Right lobe of liver (tissue), 6 donors: ENCODE measurements around the gene NOXO1. TPM values are rescaled to one million over a fixed set of nuclear protein-coding genes. Genes with fewer than 3 reads are reported as not detected.
A peak's percentile ranks its signal among the peaks of the same experiment; 100 is the strongest.

Experiments used
- ATAC-seq, 4 donors: fragments of 200-7000 bp; cut with Tn5 transposase; one replicate each; pipeline ENCODE4 v1.9.1; 2020; ENCODE audit warnings: mild to moderate bottlenecking in 4 of 4, moderate library complexity in 4 of 4
- DNase-seq, 3 donors: peaks; one replicate each; pipeline ENCODE4 v3.0.0-alpha.2; 2020
- H3K27ac ChIP-seq, 3 donors: fragments of 200-600 bp; one replicate each; pipeline ENCODE4 v1.8.0; 2022
- H3K27me3 ChIP-seq, 2 donors: fragments of 200-600 bp; one replicate each; pipeline ENCODE4 v1.8.0; 2022
- H3K36me3 ChIP-seq, 4 donors: fragments of 200-600 bp; sonication (generic) in 1 of 4; one replicate each; pipeline versions ENCODE4 v1.5.1 to v1.8.0; 2017 to 2022; ENCODE audit warnings: control low read depth in 1 of 4
- H3K4me1 ChIP-seq, 4 donors: fragments of 200-600 bp; sonication (generic) in 1 of 4; one replicate each; pipeline versions ENCODE4 v1.5.1 to v1.8.0; 2017 to 2022; ENCODE audit warnings: control low read depth in 1 of 4
- H3K4me3 ChIP-seq, 3 donors: fragments of 200-600 bp; one replicate each; pipeline ENCODE4 v1.8.0; 2022
- H3K9me3 ChIP-seq, 4 donors: fragments of 200-600 bp; sonication (generic) in 1 of 4; one replicate each; pipeline versions ENCODE4 v1.5.1 to v1.8.0; 2017 to 2022; ENCODE audit warnings: control low read depth in 1 of 4
- POLR2A ChIP-seq: fragments of 450-650 bp; IDR thresholded peaks from one replicate; pipeline ENCODE4 v1.6.1; 2017; ENCODE audit warnings: antibody characterized with exemption, mild to moderate bottlenecking
- WGBS: methylation state at CpG from one replicate; pipeline ENCODE4 v1.1.6; 2018; ENCODE audit warnings: low coverage, low lambda C conversion rate; ENCODE audit not compliant: insufficient coverage; ENCODE audit errors: missing lambda C conversion rate; 5-methylcytosine and 5-hydroxymethylcytosine counted together
- intact Hi-C, 2 donors: fragments of 100-400 bp; cut with DNase I; formaldehyde crosslinking; loops; one replicate each; pipeline versions ENCODE4 v1.11.2 to v1.14.1; 2022
- total RNA-seq, 6 experiments: library from RNA; depleted of rRNA in 2 of 6; stranded (reverse); fragments of >200 nt in 2 of 6; fragmentation: NEBNext Ultra II Directional in 3 of 6; extraction: Animal tissue kit (Norgen Biotek cat#: 25700) in 3 of 6; gene quantifications; one replicate each; pipeline versions ENCODE4 v1.1.0 to v1.2.4, GENCODE V29; 2016 to 2023
- TF ChIP-seq, protein P1 (sequence below), 4 donors: fragments of 200-600 bp in 3 of 4; fragments of 450-650 bp in 1 of 4; IDR thresholded peaks; one replicate each; pipeline versions ENCODE4 v1.5.1 to v1.8.0; 2016 to 2022; ENCODE audit warnings: antibody characterized with exemption in 4 of 4, mild to moderate bottlenecking in 2 of 4
- donor health status: DM: no; HTN: yes; CAD: no.
- donor health status: DM: no; HTN: no; CAD: no.
- donor health status: DM: no; HTN: no; CAD: no.
- donor health status: DM: no; HTN: yes; CAD: no.
- donor health status: DM: no; HTN: yes; CAD: no.

The NOXO1 gene
- total RNA-seq, 6 experiments from 2014 or later: 0.51 to 1.3 (median 0.60) TPM; not detected in 2

DNA sequence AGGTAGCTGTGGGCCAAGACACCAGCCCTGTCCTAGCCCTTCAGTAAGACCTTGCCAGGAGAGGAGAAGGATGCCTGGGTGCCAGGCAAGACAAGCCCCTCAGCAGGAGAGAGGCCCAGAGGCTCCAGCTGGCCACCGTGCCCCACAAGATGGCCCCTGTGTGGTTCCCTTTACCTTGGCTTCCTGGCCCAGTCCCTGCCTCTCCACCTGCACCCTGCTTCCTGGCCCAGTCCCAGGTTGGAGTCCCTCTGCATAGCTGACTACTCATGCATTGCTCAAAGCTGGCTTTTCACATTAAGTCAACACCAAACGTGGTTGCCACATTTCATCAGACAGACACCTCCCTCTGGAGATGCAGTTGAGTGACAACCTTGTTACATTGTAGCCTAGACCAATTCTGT, 12.5 kb upstream of the NOXO1 start:
- peaks cover 0 to 7% of the 10 kb centered on the region in 2 donors for H3K27me3 ChIP-seq
- intact Hi-C loops: no loop called here
- H3K36me3 ChIP-seq: peaks cover 0 to 14% (median 3%) of the 10 kb centered on the region in 4 donors
- peak; percentile 80 to 82 (median 81) for DNase-seq
- ATAC-seq: peak; percentile 29 to 64 (median 55)
- no peak overlapping the region for H3K4me3 ChIP-seq
- H3K27ac ChIP-seq: no peak overlapping the region
- TF ChIP-seq, protein P1, sequence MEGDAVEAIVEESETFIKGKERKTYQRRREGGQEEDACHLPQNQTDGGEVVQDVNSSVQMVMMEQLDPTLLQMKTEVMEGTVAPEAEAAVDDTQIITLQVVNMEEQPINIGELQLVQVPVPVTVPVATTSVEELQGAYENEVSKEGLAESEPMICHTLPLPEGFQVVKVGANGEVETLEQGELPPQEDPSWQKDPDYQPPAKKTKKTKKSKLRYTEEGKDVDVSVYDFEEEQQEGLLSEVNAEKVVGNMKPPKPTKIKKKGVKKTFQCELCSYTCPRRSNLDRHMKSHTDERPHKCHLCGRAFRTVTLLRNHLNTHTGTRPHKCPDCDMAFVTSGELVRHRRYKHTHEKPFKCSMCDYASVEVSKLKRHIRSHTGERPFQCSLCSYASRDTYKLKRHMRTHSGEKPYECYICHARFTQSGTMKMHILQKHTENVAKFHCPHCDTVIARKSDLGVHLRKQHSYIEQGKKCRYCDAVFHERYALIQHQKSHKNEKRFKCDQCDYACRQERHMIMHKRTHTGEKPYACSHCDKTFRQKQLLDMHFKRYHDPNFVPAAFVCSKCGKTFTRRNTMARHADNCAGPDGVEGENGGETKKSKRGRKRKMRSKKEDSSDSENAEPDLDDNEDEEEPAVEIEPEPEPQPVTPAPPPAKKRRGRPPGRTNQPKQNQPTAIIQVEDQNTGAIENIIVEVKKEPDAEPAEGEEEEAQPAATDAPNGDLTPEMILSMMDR (IDR thresholded peaks at IDR 0.05): no peak
- TF ChIP-seq POLR2A: no peak
- H3K9me3 ChIP-seq: no peaks in the 10 kb centered on the region
- 8% methylated on average over 1 of the region's 2 CpGs for WGBS
- H3K4me1 ChIP-seq: peaks cover 0 to 18% (median 3%) of the 10 kb centered on the region in 4 donors

DNA sequence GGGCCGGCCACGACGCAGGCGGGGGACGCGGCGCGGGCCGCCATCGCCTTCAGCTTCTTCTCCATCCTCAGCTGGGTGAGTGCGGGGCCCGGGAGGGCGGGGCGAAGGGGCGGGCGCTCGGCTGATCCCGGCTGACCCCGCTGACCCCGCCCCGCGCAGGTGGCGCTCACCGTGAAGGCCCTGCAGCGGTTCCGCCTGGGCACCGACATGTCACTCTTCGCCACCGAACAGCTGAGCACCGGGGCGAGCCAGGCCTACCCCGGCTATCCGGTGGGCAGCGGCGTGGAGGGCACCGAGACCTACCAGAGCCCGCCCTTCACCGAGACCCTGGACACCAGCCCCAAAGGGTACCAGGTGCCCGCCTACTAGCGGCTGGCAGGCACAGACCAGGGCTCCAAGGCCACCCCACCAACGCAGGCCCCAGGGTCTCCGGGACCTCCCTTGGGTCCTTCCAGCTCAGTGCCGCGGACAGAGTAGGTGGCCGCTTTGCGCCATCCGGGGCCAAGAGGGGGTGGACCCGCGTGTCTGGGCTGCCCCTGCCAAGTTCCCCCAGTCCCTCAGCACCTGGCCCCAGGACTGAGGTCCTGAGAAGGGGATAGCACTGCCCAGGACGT, 11.5 kb upstream of the NOXO1 start:
- peaks cover 0 to 7% of the 10 kb centered on the region in 2 donors for H3K27me3 ChIP-seq
- no peaks in the 10 kb centered on the region for H3K9me3 ChIP-seq
- no peak overlapping the region for H3K27ac ChIP-seq
- H3K4me3 ChIP-seq: no peak overlapping the region
- peaks cover 0 to 5% (median 0%) of the 10 kb centered on the region in 4 donors for H3K36me3 ChIP-seq
- no peak for ATAC-seq
- TF ChIP-seq, protein P1 (IDR thresholded peaks at IDR 0.05): no peak
- no peak for TF ChIP-seq POLR2A
- intact Hi-C loops: no loop called here
- peak in 1 of 3 donors; percentile 53 for DNase-seq
- WGBS: 93% methylated on average over 3 of the region's 50 CpGs
- peaks cover 0 to 18% (median 3%) of the 10 kb centered on the region in 4 donors for H3K4me1 ChIP-seq

DNA sequence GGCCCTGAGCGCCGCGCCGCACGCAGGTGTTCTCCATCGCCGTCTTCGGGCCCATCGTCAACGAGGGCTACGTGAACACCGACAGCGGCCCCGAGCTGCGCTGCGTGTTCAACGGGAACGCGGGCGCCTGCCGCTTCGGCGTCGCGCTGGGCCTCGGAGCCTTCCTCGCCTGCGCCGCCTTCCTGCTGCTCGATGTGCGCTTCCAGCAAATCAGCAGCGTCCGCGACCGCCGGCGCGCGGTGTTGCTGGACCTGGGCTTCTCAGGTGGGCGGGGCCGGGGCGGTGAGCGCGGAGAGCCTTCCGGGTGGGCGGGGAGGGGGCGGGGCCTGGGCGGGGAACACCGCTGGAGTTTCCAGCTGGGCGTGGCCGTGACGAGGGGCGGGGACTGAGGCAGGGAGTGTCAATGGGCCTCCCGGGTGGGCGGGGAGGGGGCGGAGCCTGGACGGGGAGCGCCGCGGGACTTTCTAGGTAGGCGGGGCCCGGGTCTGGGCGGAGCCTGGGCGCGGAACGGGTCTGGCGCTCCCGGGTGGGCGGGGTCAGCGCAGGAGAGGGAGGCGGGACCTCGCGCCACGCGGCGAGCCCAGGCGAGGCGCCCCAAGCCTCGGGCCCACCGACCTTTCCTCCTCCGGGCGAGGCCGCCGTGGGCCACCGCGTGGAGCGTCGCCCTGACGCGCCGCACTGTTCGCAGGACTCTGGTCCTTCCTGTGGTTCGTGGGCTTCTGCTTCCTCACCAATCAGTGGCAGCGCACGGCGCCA, 10.9 kb upstream of the NOXO1 start:
- peak; percentile 91 to 97 (median 97) for DNase-seq
- H3K9me3 ChIP-seq: no peaks in the 10 kb centered on the region
- ATAC-seq: peak; percentile 77 to 89 (median 83)
- H3K36me3 ChIP-seq: peaks cover 0 to under 1% (median 0%) of the 10 kb centered on the region in 4 donors
- H3K4me1 ChIP-seq: peaks cover 0 to 18% (median 3%) of the 10 kb centered on the region in 4 donors
- peaks cover 0 to 7% of the 10 kb centered on the region in 2 donors for H3K27me3 ChIP-seq
- no peak overlapping the region for H3K27ac ChIP-seq
- intact Hi-C loops: no loop called here
- H3K4me3 ChIP-seq: peak overlapping the region; percentile 18 to 42 (median 18)
- 51% methylated on average over 10 of the region's 96 CpGs for whole genome bisulfite sequencing
- TF ChIP-seq, protein P1 (IDR thresholded peaks at IDR 0.05): no peak
- peak; percentile 20 for TF ChIP-seq POLR2A

DNA sequence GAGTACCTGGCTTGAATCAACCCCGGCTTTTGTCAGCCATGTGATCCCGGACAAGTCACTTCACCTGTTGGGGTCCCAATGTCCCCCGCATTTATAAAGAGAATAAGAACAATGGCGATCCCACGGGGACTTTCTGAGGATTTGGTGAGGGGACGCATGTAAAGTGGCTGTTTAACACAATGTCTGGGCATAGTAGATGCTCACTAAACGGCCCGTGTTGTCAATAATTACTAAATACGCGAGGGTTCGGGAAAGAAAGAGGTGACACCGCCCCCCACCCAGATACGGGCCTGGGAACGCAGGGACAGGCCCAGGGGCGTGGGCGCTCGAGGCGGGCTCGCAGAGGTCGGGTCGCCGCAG, 10.3 kb upstream of the NOXO1 start:
- DNase-seq (no peak), ATAC-seq (no peak)
- H3K9me3 ChIP-seq: no peaks in the 10 kb centered on the region
- intact Hi-C loops: no loop called here
- H3K4me3 ChIP-seq: peak overlapping the region; percentile 18 to 42 (median 18)
- no peak for TF ChIP-seq POLR2A
- TF ChIP-seq, protein P1 (IDR thresholded peaks at IDR 0.05): no peak
- H3K4me1 ChIP-seq: peaks cover 0 to 18% (median 3%) of the 10 kb centered on the region in 4 donors
- 20% methylated on average over 11 of the region's 22 CpGs for WGBS
- H3K27me3 ChIP-seq: peaks cover 0 to 7% of the 10 kb centered on the region in 2 donors
- H3K27ac ChIP-seq: no peak overlapping the region
- H3K36me3 ChIP-seq: no peaks in the 10 kb centered on the region
